Measurements from ENCODE around the gene CDKAL1. TPM values are rescaled to one million over a fixed set of nuclear protein-coding genes. Genes with fewer than 3 reads are reported as not detected.

Gene CDKAL1
- total RNA-seq, 1 donor = 26.8 TPM

DNA sequence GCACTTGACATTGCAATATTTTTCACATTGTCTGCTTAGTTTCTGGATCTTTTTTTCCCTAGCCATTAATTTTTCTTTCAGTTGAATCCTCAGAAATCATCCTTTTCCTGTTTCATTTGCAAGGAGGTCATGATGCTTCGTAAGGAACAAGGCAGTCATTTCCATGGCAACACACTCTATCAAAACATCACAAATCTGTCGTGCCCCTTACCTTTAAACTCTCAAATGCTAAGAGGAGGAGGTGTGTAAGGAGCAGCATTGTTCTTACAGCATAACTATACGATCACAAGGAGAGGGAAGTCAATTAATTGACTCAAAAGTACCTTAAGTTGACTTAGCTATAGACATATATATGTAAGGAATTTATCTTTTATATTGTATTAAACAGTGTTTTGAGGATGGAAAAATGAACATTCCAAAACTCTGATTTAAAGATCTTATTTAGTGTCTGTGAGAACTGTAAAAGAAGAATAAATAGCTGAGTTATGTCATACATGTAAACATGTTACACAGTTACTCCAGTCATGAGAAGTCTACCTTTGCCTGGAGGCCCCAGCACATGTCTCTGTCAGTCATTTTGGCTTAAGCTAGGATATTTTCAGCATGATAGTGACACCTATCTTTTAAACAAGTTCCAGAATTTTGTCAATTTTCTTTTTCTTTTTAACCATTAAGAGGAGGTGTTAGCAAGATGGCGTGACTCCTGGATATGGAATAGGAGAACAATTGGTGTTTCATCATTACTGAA is 41.6 kb downstream of the CDKAL1 start:
- H3K4me3 ChIP-seq (ENCODE audit: low read depth, low read length) = no peak overlapping the region
- TF ChIP-seq, protein P1, sequence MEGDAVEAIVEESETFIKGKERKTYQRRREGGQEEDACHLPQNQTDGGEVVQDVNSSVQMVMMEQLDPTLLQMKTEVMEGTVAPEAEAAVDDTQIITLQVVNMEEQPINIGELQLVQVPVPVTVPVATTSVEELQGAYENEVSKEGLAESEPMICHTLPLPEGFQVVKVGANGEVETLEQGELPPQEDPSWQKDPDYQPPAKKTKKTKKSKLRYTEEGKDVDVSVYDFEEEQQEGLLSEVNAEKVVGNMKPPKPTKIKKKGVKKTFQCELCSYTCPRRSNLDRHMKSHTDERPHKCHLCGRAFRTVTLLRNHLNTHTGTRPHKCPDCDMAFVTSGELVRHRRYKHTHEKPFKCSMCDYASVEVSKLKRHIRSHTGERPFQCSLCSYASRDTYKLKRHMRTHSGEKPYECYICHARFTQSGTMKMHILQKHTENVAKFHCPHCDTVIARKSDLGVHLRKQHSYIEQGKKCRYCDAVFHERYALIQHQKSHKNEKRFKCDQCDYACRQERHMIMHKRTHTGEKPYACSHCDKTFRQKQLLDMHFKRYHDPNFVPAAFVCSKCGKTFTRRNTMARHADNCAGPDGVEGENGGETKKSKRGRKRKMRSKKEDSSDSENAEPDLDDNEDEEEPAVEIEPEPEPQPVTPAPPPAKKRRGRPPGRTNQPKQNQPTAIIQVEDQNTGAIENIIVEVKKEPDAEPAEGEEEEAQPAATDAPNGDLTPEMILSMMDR (IDR thresholded peaks at IDR 0.05; ENCODE audit: insufficient read depth, low read depth, low read length) = no peak
- DNase-seq (ENCODE audit: low read depth) = no peak

DNA sequence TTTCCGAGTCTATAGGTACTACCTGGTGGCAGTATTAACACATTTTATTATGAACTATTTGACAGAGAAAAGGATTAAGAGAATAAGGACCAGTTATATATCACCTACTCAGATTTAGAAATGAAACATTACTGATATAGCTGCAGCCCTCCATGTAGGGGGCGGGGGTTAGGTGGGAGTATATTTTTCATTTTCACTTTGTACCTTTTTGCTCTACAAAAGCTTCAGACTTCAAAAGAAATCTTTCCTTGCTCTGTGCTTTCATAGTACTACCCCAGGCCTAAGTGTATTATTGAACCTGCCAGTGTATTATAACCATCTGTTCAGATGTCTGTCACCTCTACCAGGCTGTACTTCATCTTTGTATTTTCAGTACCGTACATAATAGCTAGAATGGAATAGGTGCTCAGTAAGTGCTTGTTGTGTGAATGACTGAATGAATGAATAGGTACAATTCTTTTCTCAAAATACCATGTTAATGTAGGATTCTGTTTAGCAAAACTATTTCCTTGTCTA is 43.0 kb downstream of the CDKAL1 start:
- TF ChIP-seq, protein P1 (IDR thresholded peaks at IDR 0.05; ENCODE audit: insufficient read depth, low read depth, low read length) = no peak
- H3K4me3 ChIP-seq (ENCODE audit: low read depth, low read length) = no peak overlapping the region
- no peak for DNase-seq (ENCODE audit: low read depth)

DNA sequence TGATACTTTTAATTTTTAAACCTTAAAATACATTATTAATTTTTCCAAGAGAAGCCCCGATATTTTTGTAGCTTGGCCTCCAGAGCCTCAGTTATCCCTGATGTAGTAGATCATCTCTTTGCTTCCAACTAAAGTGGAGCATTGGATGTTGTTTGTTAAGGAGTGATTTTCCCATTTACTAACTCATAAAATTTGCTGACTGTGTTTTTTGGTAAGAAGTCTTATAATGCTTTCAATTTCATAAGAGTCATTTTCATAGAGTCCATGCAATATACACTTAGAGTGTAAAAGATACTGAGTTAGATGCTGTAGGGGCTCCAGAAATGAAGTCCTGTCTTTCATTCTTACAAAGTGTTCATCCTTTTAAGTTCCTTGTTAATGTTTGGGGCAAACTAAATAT is 46.8 kb downstream of the CDKAL1 start:
- TF ChIP-seq, protein P1 (IDR thresholded peaks at IDR 0.05; ENCODE audit: insufficient read depth, low read depth, low read length) = no peak
- no peak for DNase-seq (ENCODE audit: low read depth)
- H3K4me3 ChIP-seq (ENCODE audit: low read depth, low read length) = no peak overlapping the region

DNA sequence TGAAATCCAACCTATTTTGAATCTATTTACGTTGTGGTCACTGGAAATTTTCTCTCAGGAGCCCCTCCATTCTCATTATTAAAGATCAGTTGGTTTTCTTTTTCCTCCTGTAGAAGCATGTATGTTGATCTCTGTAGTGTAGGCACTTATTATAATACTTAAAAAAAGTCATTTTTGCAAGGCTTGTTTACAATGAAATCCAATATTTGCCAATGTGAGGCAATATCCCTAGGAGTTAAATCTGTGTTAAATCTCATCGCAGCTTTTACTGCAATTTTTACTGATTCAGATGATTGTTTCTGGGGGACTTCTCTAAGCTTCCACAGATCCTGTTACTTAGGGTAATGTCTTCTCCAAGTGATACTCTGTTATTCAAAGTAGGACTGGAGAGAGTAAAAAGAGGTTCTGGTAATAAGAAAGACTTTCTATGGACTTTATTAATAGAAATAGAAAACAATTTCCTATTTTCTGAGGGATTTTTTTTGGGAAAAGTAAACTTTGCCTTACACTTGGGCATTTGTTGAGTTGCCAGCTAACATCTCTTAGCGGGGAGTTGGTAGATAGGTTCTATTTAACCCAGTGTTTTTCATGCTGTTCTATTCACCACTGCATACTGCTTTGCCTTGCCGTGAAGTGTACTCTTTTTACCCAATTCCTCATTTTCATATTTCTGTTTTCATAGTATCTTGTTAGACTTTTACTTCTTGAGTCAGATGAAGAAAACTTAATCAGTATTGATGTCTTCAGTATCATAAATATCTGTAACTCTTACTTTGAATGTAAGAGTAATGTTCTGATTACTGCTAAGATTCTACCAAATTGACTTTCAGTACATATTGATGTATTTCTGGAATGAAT is 48.6 kb downstream of the CDKAL1 start:
- TF ChIP-seq, protein P1 (IDR thresholded peaks at IDR 0.05; ENCODE audit: insufficient read depth, low read depth, low read length) = no peak
- DNase-seq (ENCODE audit: low read depth) = no peak
- H3K4me3 ChIP-seq (ENCODE audit: low read depth, low read length) = no peak overlapping the region

DNA sequence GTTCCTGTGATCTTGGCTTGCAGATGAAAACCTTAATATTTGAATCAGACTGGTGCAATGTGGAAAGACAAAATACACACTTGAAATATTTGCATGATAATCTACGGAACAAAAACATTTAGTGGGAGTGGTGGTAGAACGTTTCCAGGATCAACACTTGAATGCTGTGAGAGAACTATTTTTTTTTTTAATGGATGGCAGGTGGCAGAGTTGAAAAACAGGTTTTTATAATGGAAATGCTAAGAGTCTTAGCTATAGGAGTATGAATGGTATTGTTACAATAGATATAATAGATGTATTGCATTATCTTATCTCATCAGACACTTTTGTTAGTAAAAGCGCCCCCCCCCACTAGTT is 49.2 kb downstream of the CDKAL1 start:
- H3K4me3 ChIP-seq (ENCODE audit: low read depth, low read length) = no peak overlapping the region
- TF ChIP-seq, protein P1 (IDR thresholded peaks at IDR 0.05; ENCODE audit: insufficient read depth, low read depth, low read length) = no peak
- no peak for DNase-seq (ENCODE audit: low read depth)

DNA sequence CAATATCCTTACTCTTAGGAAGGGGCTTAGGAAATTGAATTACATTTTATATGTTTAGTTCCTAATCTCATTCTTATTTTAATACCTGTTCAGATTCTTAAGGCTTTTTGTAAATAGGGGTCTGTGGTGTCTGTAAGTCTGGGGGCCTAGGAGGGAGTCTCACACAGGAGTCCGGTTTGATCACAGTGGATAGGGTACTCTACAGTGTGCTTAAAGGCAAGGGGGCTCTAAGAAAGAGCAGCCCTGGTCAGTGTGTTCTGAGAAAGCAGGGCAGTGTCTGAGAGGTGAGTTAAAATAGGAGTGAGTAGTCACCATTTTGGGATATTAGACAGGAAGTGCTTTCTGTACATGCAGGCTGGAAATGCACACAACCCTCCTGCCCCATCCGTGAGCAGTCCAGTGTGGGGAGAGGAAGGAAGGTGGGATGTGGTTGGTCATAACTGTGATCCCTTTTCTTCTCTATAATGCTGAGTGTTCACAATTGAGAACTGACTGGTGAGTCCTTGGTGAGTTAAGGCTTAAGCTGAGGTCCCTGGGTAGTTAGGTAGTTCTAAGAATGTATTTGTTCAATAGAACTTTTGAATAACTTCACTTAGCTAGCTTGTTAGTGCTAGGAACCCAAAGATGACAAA is 50.0 kb downstream of the CDKAL1 start:
- no peak for DNase-seq (ENCODE audit: low read depth)
- no peak overlapping the region for H3K4me3 ChIP-seq (ENCODE audit: low read depth, low read length)
- TF ChIP-seq, protein P1 (IDR thresholded peaks at IDR 0.05; ENCODE audit: insufficient read depth, low read depth, low read length) = no peak

Measured in fibroblast of villous mesenchyme (primary cell).